Fibroblast of pulmonary artery (primary cell): ENCODE data around the gene ADI1.

Source experiments
- DNase-seq: peaks from one replicate; pipeline ENCODE4 v3.0.0-alpha.2; 2010; ENCODE audit warnings: low read depth
- H3K4me3 ChIP-seq: replicated peaks from 2 replicates; pipeline ENCODE4 v1.5.1; 2011; ENCODE audit warnings: low read depth, mild to moderate bottlenecking, control low read depth, low read length, moderate library complexity
- TF ChIP-seq, protein P1 (sequence below): IDR thresholded peaks from 2 replicates; pipeline ENCODE4 v1.5.1; 2011; ENCODE audit warnings: mild to moderate bottlenecking, control low read depth, low read length, inconsistent platforms; ENCODE audit errors: missing control alignments

The ADI1 gene

DNA sequence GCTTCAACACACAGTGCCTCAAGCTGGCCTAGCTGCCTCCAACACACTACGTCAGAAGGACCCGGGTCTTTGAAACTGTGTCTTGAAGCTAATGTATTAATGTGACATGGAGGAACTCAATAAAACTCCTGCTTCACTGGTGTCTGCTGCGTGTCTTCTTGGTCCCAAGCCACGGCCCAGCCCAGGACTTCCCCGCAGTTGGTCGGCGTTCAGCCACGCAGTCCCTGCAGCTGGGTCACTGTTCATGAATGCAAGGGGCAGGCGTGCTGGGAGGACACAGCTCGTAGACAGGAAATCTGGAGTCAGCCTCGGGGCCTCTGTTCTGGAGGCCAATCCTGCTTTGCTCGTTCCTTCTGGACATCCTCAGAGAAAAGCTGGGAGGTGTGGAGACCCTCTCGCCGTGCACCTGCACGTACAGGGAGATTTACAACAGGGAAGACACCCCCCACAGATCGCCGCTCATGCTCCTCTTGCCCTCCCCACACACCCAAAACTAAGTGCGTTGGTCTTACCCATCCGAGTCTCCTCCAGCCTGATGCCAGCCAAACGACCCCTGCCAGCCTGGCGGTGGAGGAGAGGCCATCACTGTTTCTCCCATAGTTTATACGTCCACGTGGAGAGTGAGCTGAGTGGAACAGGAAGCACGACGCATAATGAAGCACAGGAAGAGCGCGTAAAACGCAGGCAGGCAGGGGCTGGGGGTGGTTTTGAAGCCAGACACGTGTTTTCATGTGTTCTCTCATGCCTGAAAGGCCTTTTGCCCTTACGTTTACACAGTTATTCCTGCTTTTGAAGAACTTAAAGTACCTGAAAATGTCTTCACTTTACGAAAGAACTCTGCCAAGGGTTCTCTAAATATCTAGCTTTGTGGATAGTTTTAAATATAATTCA lies 39.7 kb downstream of the ADI1 start:
- H3K4me3 ChIP-seq: no peak overlapping the region
- DNase-seq: no peak
- TF ChIP-seq, protein P1, sequence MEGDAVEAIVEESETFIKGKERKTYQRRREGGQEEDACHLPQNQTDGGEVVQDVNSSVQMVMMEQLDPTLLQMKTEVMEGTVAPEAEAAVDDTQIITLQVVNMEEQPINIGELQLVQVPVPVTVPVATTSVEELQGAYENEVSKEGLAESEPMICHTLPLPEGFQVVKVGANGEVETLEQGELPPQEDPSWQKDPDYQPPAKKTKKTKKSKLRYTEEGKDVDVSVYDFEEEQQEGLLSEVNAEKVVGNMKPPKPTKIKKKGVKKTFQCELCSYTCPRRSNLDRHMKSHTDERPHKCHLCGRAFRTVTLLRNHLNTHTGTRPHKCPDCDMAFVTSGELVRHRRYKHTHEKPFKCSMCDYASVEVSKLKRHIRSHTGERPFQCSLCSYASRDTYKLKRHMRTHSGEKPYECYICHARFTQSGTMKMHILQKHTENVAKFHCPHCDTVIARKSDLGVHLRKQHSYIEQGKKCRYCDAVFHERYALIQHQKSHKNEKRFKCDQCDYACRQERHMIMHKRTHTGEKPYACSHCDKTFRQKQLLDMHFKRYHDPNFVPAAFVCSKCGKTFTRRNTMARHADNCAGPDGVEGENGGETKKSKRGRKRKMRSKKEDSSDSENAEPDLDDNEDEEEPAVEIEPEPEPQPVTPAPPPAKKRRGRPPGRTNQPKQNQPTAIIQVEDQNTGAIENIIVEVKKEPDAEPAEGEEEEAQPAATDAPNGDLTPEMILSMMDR: no peak

GRCh38 chr2:3478846-3479385 lies 40.4 kb downstream of the ADI1 start:
- no peak overlapping the region for H3K4me3 ChIP-seq
- no peak for DNase-seq
- TF ChIP-seq, protein P1: no peak

DNA sequence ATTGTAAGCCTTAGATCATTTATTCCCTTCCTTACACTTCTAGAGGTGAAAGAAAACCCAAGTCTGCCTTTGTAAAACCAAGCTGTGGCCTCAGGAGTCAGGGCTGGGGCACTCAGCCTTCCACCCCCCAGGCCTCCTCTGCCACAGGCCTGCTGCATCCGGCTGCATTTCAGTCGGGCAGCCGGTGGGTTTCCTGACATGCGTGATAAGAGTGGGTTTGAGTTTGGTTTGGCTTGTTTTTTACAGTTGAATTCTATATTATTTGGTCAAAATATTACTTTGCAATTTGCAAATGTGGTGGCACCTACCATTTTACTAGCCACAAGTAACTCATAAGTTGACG lies 42.4 kb downstream of the ADI1 start:
- TF ChIP-seq, protein P1: no peak
- DNase-seq: no peak
- no peak overlapping the region for H3K4me3 ChIP-seq

GRCh38 chr2:3476321-3476984 lies 42.9 kb downstream of the ADI1 start:
- DNase-seq: peak; percentile 14
- H3K4me3 ChIP-seq: no peak overlapping the region
- TF ChIP-seq, protein P1: no peak

- TF ChIP-seq, protein P1: no peak
- no peak overlapping the region for H3K4me3 ChIP-seq
- no peak for DNase-seq
Measured at GRCh38 chr2:3475771-3476170, 43.6 kb downstream of the ADI1 start.

- no peak overlapping the region for H3K4me3 ChIP-seq
- TF ChIP-seq, protein P1: no peak
- DNase-seq: no peak
Measured at GRCh38 chr2:3472966-3473365, 46.4 kb downstream of the ADI1 start.
